DND-41 (cell line): ENCODE measurements around the gene SLC25A25.

Experiments used
- CTCF ChIP-seq: IDR thresholded peaks from 2 replicates; pipeline ENCODE4 v1.5.1; 2012; ENCODE audit warnings: borderline replicate concordance, low read length, moderate library complexity, mild to moderate bottlenecking; ENCODE audit not compliant: poor library complexity, severe bottlenecking; ENCODE audit errors: extremely low read depth
- EZH2 ChIP-seq: IDR thresholded peaks from 3 replicates; pipeline ENCODE4 v1.6.1; 2012; ENCODE audit warnings: borderline replicate concordance, low read depth, mild to moderate bottlenecking, moderate library complexity, low read length, inconsistent platforms; ENCODE audit not compliant: severe bottlenecking

GRCh38 chr9:128153947-128154695 is 86.1 kb downstream of the SLC25A25 start:
- no peak for TF ChIP-seq CTCF
- TF ChIP-seq EZH2 = no peak
